Uterus (tissue), 4 donors: ENCODE results near the gene KCNIP1. TPM values are rescaled to one million over a fixed set of nuclear protein-coding genes. Genes with fewer than 3 reads are reported as not detected.

Source experiments
- DNase-seq, 2 donors: peaks; one replicate each; pipeline ENCODE4 v3.0.0-alpha.2; 2019 to 2020
- H3K27ac ChIP-seq, 2 donors: fragments of 200-600 bp; sonication (generic); 1 replicate in 1 of 2; 2 replicates in 1 of 2; pipeline ENCODE4 v1.5.1; 2016 to 2018
- H3K27me3 ChIP-seq, 2 donors: fragments of 200-600 bp; sonication (generic); one replicate each; pipeline ENCODE4 v1.5.1; 2018 to 2019; ENCODE audit warnings: control low read depth in 1 of 2
- H3K36me3 ChIP-seq, 2 donors: fragments of 200-600 bp; sonication (generic); one replicate each; pipeline ENCODE4 v1.5.1; 2019; ENCODE audit warnings: control low read depth in 1 of 2
- H3K4me1 ChIP-seq, 2 donors: fragments of 200-600 bp; sonication (generic); one replicate each; pipeline ENCODE4 v1.5.1; 2018 to 2019; ENCODE audit warnings: control low read depth in 1 of 2
- H3K4me3 ChIP-seq, 2 donors: fragments of 200-600 bp; sonication (generic); 1 replicate in 1 of 2; 2 replicates in 1 of 2; pipeline ENCODE4 v1.5.1; 2018 to 2019; ENCODE audit warnings: mild to moderate bottlenecking in 1 of 2
- H3K9me3 ChIP-seq, 2 donors: fragments of 200-600 bp; sonication (generic); one replicate each; pipeline ENCODE4 v1.5.1; 2019; ENCODE audit warnings: control low read depth in 1 of 2
- CTCF ChIP-seq, 4 experiments: fragments of 200-600 bp in 2 of 4; fragments of 450-650 bp in 2 of 4; sonication (generic) in 2 of 4; IDR thresholded peaks; one replicate each; pipeline ENCODE4 v1.5.1; 2016 to 2019; ENCODE audit warnings: antibody characterized with exemption in 4 of 4, mild to moderate bottlenecking in 2 of 4, moderate library complexity in 1 of 4
- POLR2A ChIP-seq, 2 donors: fragments of 450-650 bp; IDR thresholded peaks; one replicate each; pipeline ENCODE4 v1.6.1; 2016; ENCODE audit warnings: antibody characterized with exemption in 2 of 2, mild to moderate bottlenecking in 1 of 2, moderate library complexity in 1 of 2
- intact Hi-C: fragments of 100-400 bp; cut with DNase I; formaldehyde crosslinking; loops from one replicate; pipeline ENCODE4 v1.15.1; 2023; ENCODE audit warnings: low total_unique reads
- total RNA-seq, 4 donors: library from RNA; depleted of rRNA in 3 of 4; stranded (reverse); fragments of >200 nt in 3 of 4; gene quantifications; one replicate each; pipeline versions ENCODE4 v1.1.0 to v1.2.4, GENCODE V29; 2014 to 2023
- donor health status: DM: yes; HTN: yes; CAD: no.

KCNIP1 gene
- total RNA-seq, 4 donors from 2014 or later: 1.3 to 7.0 (median 3.9) TPM

GRCh38 chr5:170720984-170721383 lies 217.2 kb downstream of the KCNIP1 start:
- no peaks in the 10 kb centered on the region for H3K27me3 ChIP-seq
- TF ChIP-seq CTCF (IDR thresholded peaks at IDR 0.05) (no peak), POLR2A (IDR thresholded peaks at IDR 0.05) (no peak)
- no peak overlapping the region for H3K4me3 ChIP-seq
- H3K27ac ChIP-seq: no peak overlapping the region
- no peaks in the 10 kb centered on the region for H3K9me3 ChIP-seq
- intact Hi-C loops: no loop called here
- H3K4me1 ChIP-seq: no peaks in the 10 kb centered on the region
- no peaks in the 10 kb centered on the region for H3K36me3 ChIP-seq
- DNase-seq: no peak

- no peak for TF ChIP-seq CTCF (IDR thresholded peaks at IDR 0.05)
- TF ChIP-seq POLR2A (IDR thresholded peaks at IDR 0.05): no peak
- Histone ChIP-seq H3K9me3 (no peaks in the 10 kb centered on the region), H3K27me3 (no peaks in the 10 kb centered on the region), H3K4me1 (no peaks in the 10 kb centered on the region), H3K4me3 (no peak overlapping the region), H3K36me3 (no peaks in the 10 kb centered on the region), H3K27ac (no peak overlapping the region)
- intact Hi-C loops: no loop called here
- no peak for DNase-seq
Measured at GRCh38 chr5:170721681-170722080, 217.9 kb downstream of the KCNIP1 start.

GRCh38 chr5:170722316-170722715 lies 218.5 kb downstream of the KCNIP1 start:
- Histone ChIP-seq H3K4me3 (no peak overlapping the region), H3K9me3 (no peaks in the 10 kb centered on the region), H3K36me3 (no peaks in the 10 kb centered on the region), H3K27me3 (no peaks in the 10 kb centered on the region), H3K27ac (no peak overlapping the region), H3K4me1 (no peaks in the 10 kb centered on the region)
- intact Hi-C loops: no loop called here
- TF ChIP-seq POLR2A (IDR thresholded peaks at IDR 0.05): no peak
- TF ChIP-seq CTCF (IDR thresholded peaks at IDR 0.05): no peak
- DNase-seq: no peak

GRCh38 chr5:170731052-170731451 lies 227.2 kb downstream of the KCNIP1 start:
- H3K27ac ChIP-seq: no peak overlapping the region
- no peak for TF ChIP-seq POLR2A (IDR thresholded peaks at IDR 0.05)
- TF ChIP-seq CTCF (IDR thresholded peaks at IDR 0.05): no peak
- no peaks in the 10 kb centered on the region for H3K9me3 ChIP-seq
- H3K36me3 ChIP-seq: no peaks in the 10 kb centered on the region
- H3K4me1 ChIP-seq: no peaks in the 10 kb centered on the region
- H3K27me3 ChIP-seq: no peaks in the 10 kb centered on the region
- no peak for DNase-seq
- H3K4me3 ChIP-seq: no peak overlapping the region
- intact Hi-C loops: no loop called here

GRCh38 chr5:170732685-170733084 lies 228.9 kb downstream of the KCNIP1 start:
- Histone ChIP-seq H3K4me1 (no peaks in the 10 kb centered on the region), H3K4me3 (no peak overlapping the region), H3K36me3 (no peaks in the 10 kb centered on the region), H3K9me3 (no peaks in the 10 kb centered on the region), H3K27me3 (no peaks in the 10 kb centered on the region), H3K27ac (no peak overlapping the region)
- intact Hi-C loops: no loop called here
- TF ChIP-seq POLR2A (IDR thresholded peaks at IDR 0.05) (no peak), CTCF (IDR thresholded peaks at IDR 0.05) (no peak)
- DNase-seq: no peak
